Stimulated activated CD8-positive, alpha-beta memory T cell treated with anti-CD3 and anti-CD28 coated beads, Interleukin-15, amount 100 ng/mL, for 4 hours (primary cell): ENCODE data around the gene SLC37A2.
"Not testable (repeated sequence)": the region's sequence is repeated elsewhere in the genome, so short reads cannot be mapped to it uniquely, and the experiment has no call there.

ENCODE experiments used
- DNase-seq, 2 donors: peaks; one replicate each; pipeline ENCODE4 v3.0.0-alpha.2; 2020; ENCODE audit warnings: low read depth in 2 of 2

SLC37A2 gene

DNA sequence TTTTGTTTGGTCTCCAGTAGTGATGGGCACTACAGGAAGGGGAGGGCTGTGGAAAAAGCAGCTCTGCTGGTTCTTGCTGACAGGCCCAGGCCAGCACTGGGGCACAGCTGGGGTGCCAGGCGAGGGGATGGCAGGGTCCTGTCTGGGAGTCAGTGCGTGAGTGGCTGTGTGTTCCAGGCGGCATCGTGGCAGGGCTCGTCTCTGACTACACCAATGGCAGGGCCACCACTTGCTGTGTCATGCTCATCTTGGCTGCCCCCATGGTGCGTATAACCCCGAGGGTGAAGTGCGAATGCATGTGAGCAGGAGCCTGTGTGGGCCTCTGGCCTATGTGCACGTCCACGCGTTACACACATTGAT, 20.9 kb downstream of the SLC37A2 start:
- no peak for DNase-seq

DNA sequence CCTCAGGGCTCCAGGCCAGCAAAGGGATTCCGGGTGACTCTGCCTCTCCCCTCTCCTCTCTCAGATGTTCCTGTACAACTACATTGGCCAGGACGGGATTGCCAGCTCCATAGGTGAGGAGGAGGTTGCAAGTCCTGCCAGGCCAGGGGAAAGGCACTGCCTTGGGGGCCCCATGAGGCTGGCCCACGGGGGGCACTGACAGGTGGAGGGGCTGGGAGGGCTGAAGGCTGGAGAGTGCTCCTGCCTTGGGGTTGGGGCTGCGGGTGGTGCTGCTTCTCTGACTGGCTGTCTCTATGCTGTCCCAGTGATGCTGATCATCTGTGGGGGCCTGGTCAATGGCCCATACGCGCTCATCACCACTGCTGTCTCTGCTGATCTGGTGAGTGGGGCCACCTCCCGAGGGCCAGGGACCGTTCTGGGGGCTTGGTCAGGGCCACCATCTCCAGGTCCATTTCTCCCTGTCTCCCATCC, 21.7 kb downstream of the SLC37A2 start:
- DNase-seq: no peak

DNA sequence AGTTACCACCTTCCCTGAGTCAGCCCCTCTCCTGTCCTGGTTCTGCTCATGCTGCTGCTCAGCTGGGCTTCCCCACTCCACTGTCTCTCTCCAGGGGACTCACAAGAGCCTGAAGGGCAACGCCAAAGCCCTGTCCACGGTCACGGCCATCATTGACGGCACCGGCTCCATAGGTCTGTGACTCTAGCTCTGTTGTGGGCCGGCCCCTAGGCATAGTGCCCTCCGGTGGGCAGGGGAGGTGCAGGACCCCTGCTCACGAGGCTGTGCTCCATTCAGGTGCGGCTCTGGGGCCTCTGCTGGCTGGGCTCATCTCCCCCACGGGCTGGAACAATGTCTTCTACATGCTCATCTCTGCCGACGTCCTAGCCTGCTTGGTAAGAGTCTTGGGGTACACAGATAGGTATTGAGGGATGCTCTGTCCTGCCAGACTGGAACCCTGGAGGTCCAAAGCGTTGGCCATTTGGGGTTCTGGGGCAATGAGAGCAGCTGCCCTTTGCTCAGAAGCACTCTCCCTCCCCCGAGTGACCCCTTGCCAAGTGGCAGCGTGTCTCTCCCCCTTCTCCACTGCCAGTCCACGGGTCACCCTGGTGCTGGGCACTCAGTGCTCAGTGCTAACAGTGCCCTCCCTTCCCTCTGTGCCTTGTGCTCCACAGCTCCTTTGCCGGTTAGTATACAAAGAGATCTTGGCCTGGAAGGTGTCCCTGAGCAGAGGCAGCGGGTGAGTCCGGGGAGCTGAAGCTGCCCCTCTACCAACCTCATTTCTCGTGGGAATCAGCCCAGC, 22.4 kb downstream of the SLC37A2 start:
- DNase-seq: no peak

DNA sequence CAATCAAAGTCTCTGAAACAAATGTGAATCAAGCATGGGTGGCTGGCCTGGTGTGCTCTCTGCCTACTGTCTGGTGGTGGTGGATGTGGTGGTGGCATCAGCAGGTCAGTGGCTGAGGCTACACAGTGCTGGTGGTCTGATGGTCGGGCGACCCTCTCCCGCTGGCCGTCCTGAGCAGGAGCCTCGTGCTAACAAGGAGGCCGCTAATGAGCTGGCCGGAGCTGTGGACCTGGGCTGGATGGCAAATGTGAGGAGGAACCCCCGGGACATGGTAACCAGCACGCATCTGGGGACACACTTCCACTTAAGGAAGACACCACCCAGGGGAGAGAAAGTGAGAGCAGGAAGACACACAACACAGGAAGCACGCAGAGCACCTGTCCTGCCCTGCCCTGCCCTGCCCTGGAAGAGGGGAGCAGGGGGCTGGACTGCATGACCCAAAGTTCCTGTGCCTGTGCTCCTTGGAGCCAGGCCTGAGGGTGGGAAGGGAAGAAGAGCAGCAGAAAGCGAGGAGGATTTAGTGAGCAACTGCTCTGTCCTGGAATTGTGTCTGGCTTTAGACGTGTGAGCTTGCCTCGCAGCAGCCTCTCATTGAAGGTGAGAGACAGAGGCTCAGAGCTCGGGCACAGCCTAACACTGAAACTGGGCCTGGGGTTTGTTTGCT, 23.7 kb downstream of the SLC37A2 start:
- DNase-seq: no peak

DNA sequence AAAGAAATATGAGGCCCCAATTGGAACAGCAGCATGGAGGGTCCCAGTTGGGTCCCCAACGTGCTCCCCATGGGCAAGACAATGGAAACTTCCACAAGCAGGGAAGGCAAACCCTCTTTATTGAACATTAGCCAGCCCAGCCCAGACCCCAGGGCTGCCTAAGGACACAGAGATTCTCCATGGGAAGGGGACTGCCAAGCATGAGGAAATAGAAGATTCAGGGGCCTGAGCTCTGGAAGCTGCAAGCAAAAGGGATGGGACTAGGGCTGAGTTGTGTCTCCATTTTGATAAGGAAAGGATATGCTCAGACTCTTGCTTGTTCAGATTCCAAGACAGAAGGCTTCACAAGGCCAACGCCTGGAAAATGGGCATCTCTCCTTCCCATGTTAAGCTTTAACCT, 25.0 kb downstream of the SLC37A2 start:
- no peak for DNase-seq

DNA sequence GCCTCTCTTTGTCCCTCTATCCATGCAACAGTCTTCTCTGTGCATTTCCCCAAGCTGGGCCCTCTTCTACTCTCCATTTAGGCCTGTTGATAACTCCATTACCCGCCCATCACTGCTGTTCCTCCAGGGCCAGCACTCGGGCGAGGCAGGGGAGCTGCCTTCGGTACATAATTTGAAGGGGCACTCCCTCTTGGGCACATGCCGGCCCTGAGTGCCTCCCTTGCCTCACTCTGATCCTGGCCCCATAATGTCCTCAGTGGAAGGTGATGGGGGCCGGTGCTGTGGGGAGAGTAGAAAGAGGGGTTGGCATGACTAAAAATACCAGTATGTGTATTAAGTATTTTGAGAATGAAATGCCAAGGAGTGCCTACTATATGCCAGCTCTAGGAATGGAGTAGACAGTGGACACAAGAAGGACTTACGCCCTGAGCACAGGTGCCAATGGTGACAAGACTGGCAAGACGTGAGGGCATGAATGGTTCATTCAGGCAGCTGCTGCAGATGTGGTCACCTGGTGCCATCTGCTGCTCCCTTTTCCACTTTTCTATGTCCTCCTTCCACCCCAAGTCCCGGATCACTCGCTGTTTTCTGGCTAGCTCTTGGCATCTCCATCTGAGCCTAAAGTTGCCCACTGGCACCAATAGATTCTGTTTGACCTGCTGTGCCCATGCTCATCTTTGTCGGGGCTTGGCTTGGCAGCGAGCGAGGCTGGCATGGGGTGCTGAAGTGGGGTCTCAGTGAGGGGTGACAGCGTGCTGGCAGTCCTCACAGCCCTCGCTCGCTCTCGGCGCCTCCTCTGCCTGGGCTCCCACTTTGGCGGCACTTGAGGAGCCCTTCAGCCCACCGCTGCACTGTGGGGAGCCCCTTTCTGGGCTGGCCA, 25.7 kb downstream of the SLC37A2 start:
- no peak for DNase-seq

DNA sequence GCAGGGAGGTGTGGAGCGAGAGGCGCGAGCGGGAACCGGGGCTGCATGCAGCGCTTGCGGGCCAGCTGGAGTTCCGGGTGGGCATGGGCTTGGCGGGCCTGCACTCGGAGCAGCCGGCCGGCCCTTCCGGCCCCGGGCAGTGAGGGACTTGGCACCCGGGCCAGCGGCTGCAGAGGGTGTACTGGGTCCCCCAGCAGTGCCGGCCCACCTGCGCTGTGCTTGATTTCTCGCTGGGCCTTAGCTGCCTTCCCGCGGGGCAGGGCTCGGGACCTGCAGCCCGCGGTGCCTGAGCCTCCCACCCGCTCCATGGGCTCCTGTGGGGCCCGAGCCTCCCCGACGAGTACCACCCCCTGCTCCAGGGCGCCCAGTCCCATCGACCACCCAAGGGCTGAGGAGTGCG, 26.4 kb downstream of the SLC37A2 start:
- not testable (repeated sequence) for DNase-seq

DNA sequence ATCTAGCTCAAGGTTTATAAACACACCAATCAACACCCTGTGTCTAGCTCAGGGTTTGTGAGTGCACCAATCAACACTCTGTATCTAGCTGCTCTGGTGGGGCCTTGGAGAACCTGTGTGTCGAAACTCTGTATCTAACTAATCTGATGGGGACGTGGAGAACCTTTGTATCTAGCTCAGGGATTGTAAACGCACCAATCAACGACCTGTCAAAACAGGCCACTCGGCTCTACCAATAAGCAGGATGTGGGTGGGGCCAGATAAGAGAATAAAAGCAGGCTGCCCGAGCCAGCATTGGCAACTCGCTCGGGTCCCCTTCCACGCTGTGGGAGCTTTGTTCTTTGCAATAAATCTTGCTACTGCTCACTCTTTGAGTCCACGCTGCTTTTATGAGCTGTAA, 27.0 kb downstream of the SLC37A2 start:
- DNase-seq: not testable (repeated sequence)

DNA sequence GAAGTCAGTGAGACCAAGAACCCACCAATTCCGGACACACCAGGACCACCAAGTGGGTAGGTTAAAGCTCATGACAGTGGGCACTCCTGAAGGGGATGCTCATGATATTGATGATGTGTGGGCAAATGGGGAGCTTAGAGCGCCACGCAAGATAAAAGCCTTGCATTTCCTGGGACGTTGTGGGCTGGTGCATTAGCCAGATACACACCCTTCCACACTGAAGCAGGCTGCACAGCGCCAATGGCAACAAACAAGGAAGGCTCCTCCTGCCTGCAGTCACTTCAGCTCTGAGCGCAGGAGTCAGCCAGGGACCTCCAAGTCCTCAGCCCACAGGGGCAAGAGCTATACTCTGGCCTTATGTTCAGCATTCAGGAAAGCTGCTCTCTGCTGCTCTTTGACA, 27.7 kb downstream of the SLC37A2 start:
- no peak for DNase-seq

DNA sequence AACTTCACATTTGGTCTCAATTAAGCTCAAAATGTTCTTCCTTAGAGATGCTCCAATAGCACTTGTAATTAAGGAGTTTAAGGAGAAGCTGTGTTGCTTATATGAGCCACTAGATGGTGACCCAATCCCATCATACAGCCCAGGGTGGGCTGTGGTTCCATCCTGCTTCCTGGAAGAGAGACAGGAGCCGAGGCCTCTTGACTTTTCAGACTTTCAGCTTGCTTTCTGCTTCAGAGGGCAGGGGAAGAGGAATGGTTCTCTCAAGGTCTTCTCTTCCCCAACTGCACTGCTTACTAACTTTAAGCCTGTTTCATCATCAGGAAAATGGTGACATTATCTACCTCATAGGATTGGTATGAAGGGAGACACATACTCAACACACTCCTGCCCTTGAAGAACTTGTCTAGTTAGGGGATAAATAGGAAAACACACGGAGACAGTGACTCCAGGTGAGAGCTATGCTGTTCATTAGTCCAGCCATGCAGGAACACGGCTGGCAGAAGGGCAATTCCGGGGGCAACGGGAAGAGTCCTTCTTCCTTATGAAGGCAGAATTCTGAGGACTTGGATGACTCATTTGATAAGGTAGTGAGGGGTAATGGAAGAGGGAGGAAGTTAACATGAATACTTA, 28.3 kb downstream of the SLC37A2 start:
- DNase-seq: no peak

DNA sequence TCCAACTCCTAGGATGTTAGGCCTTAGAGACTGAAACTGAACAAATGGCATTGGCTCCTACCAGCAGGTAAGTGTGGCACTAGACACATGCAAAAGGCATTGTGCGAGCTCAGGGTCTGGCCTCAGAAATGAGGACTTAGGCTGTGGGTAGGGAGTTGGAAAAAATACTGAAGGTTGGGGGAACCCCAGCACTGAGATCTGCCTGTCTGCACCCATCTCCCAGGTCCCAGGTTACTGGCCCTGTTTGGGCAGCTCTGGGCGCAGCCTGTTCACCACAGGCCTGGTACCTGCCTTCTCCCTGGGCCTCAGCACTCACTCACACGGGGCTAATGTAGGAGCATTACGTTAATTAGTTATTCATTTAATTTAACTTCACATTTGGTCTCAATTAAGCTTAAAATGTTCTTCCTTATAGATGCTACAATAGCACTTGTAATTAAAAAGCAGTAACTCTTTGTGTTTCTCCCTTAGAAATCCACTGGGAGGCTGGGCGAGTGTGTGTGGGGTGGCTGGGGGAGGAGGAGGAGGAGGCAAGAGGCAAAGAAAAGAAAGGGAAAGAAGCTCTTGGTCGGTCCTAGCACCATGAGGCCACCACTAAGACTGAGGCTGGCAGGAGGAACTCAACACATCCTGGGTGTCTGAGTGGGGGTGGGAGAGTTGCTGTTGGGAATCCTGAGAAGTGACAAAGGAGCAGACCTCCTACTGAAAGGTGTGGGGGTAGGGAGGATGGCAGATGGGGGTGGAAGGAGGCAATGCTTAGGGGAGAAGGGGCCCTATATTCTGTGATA, 29.0 kb downstream of the SLC37A2 start:
- DNase-seq: no peak

DNA sequence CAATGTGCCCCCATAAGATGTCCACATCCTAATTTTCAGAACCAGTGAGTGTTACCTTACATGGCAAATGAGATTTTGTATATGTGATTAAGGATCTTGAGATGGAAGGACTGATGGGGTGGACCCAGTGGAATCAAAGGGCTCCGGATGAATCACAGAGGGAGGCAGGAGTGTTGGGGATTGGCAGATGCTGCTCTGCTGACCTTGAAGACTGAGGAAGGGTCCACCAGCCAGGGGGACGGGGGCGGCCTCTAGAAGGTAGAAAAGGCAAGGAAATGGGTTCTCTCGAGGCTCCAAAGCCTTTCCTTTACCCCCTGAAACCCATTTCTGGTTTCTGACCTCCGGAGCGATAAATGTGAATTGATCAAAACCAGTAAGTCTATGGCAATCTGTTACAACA, 29.6 kb downstream of the SLC37A2 start:
- no peak for DNase-seq

DNA sequence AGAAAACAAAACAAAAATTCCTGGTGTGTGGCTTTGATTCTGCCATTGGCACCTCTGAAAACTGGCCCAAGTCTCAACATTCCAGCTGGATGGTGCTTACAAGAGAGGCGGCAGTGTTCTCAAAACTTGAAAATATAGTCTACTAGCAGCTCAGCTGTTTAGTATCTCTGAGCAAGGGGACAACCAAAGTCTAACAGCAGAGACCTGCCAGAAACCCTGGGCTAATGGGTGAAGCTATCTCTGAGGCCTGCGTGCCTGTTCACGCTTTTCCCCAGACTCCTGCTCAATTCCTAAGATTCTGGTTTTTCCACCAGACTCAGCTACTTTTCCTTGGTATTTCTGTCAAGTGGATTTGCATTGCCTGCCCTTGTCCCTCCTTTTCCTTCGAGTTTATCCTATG, 30.4 kb downstream of the SLC37A2 start:
- no peak for DNase-seq

DNA sequence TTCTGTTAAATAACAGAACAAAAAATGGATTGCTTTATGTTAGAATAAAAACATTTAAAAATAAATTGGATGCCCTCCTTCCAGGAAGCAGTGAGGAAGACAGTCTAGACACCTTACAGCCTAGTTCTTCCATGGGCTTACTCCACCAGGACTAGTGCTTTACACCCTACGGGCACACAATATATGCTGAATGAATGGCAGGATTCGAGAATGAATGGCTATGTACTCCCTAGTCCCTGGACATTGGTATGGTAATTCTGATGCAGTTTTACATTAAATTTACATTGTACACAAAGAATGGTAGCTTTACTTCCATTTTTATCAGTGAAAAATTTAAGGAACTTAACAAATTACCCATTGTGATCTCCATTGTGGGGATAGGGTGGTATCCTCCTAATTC, 31.6 kb downstream of the SLC37A2 start:
- no peak for DNase-seq

DNA sequence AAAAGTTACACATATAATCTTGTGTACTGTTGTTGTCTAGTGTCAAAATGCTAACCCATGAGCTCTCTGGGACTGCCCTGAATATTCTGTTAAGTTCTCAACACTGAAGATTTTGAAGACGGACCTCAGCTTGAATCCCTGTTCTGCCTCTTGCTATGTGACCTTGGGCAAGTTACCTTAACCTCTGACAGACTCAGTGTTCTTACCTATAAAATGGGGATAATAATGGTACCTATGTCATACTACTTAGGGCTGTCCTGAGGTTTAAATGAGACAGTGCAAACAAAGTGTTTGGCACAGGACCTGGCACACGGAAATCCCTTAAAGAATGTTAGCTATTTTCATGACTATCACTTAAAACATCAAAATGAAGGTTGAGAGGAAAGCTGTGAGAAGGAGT, 37.0 kb downstream of the SLC37A2 start:
- no peak for DNase-seq

DNA sequence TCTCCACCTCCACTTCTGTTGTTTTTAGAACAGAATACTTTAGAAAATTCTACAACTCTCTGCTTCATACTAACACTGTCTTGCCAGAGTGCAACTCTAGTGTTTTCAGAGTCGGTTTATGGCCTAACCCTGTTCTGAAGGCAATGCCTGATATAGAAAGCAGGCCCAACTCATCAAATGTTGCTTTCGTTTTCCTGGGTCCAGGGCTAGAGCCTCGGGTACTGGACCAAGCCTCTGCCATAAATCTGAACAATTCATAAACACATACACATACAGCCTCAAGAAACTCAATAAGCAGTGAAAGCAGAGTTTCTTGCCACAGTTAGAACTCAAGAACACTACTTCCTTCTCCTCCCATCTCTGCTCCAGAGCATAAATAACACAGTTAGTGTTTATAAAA, 38.5 kb downstream of the SLC37A2 start:
- no peak for DNase-seq

DNA sequence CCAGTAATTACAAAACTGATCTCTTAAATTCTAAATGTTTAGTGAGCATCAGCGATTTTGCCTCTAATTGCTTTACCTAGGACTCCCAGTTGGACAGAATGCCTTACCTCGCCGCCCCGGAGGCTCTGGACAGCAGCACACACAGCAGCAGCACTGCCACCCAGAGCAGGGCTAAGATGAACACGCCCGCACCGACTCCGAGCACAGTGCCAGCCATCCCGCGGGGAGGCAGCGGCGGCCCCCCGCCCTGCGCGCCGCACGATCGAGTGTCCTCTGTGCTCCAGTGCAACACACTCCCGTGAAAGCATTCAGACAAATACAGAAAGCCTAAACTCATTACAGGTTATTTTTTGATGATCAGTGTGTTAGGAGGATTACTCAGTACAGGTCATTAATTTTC, 38.9 kb downstream of the SLC37A2 start:
- DNase-seq: no peak

DNA sequence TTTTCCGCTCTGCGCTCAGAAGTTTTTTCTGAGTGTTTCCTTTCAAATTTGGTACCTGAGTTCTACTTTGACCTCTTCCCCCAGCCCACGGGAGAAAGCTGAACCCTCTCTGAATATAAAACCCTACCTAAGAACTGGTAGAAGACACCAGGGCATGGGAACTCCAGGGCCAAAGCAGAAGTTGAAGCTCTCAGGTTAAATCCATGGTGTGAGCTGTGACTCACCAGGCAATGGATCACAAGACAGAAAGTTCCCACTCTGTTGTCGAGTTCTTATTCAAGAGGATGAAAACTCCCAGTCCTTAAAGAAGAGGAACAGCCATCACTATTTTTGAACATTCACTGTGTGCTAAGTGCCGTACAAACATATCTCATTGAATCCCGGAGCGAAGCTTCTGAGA, 39.4 kb downstream of the SLC37A2 start:
- DNase-seq: no peak

DNA sequence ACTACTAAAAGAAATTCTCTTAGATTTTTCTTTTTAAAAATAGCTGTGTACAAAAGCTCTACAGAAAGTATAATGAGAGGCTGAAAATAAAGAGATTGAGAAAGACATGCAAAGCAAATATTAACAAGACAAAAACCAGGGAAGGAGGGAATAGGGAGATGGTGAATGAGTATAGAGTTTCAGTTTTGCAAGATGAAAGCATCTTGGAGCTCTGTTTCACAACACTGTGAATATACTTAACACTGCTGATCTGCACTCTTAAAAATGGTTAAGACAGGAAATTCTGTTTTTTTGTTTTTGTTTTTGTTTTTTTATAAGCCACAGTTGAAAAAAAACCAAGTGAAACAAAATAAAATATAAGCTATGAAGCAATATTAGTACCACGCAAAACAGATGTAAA, 42.8 kb downstream of the SLC37A2 start:
- DNase-seq: no peak

DNA sequence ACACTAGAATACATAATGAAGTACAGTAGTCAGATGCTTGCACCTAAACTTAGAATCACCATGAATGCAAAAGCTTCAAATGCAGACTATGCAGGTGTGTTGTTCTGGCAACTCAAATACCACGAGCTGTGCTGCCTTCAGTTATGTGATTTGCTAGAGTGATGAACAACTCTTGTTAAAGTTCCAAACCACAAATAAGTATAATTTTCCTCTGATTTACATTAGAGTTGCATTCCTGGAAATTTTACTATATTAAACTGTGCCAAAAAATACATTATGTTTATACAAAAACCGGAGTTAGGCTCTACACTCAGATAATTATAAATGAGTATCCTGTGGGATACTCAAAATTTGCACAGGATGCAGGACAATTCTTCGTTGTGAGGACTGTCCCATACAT, 45.4 kb downstream of the SLC37A2 start:
- DNase-seq: no peak

DNA sequence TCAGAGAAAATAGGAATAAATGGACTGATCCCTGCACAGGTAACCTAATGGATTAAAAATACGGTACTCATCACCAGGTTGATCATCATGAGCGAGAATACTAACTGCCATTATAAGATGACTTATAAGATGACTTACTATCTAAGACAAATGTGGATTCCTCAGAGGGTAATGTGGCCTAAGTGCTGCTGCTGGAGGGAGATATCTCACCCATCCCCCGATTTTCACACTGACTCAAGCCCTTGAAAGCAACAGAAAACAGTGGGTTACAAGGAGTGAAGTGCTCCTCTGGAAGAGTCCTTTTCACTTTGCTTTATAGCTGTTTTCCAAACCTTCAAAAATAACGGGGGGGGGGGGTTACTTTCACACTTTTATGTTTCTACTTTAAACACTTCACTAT, 47.4 kb downstream of the SLC37A2 start:
- no peak for DNase-seq
